CD4-positive, alpha-beta T cell (primary cell): ENCODE measurements around the gene SNAI3. TPM values are rescaled to one million over a fixed set of nuclear protein-coding genes. Genes with fewer than 3 reads are reported as not detected.
A peak's percentile ranks its signal among the peaks of the same experiment; 100 is the strongest.

ENCODE experiments used
- ATAC-seq: fragments of 200-7000 bp; cut with Tn5 transposase; one replicate; pipeline ENCODE4 v1.10.0; 2022; ENCODE audit warnings: mild to moderate bottlenecking; ENCODE audit not compliant: poor library complexity
- CTCF ChIA-PET: fragments of 350-600 bp; sonication (Branson Sonifier 250); formaldehyde crosslinking; loops from one replicate; lab custom pipeline; 2021; ENCODE audit warnings: antibody characterized with exemption, inconsistent platforms; lab: Charles Lee
- POLR2A ChIA-PET: fragments of 350-600 bp; sonication (Branson Sonifier 250); formaldehyde crosslinking; loops from one replicate; lab custom pipeline; 2021; ENCODE audit warnings: antibody characterized with exemption, inconsistent platforms; lab: Charles Lee
- DNase-seq, 14 experiments: peaks; one replicate each; pipeline ENCODE4 v3.0.0-alpha.2; 2013 to 2020; ENCODE audit warnings: mixed read lengths in 2 of 14
- H3K27ac ChIP-seq, 2 donors: one replicate each; pipeline versions ENCODE4 v1.5.1 to v1.7.0; 2013; ENCODE audit warnings: low read length in 2 of 2, low read depth in 1 of 2, mild to moderate bottlenecking in 1 of 2
- H3K27me3 ChIP-seq, 2 experiments: 1 replicate in 1 of 2; 2 replicates in 1 of 2; pipeline versions ENCODE4 v1.6.1 to v1.7.0; 2013; ENCODE audit warnings: low read length in 2 of 2, control low read depth in 1 of 2, mild to moderate bottlenecking in 1 of 2, moderate library complexity in 1 of 2; ENCODE audit not compliant: insufficient read depth in 2 of 2, control insufficient read depth in 1 of 2
- H3K36me3 ChIP-seq: one replicate; pipeline ENCODE4 v1.6.1; 2013; ENCODE audit warnings: low read length, control low read depth; ENCODE audit not compliant: insufficient read depth
- H3K4me1 ChIP-seq: one replicate; pipeline ENCODE4 v1.6.1; 2013; ENCODE audit warnings: low read length, control low read depth; ENCODE audit not compliant: insufficient read depth
- H3K4me3 ChIP-seq: one replicate; pipeline ENCODE4 v1.5.1; 2013; ENCODE audit warnings: mild to moderate bottlenecking, low read length, moderate library complexity
- H3K9me3 ChIP-seq, 2 experiments: 1 replicate in 1 of 2; 2 replicates in 1 of 2; pipeline versions ENCODE4 v1.6.1 to v1.7.0; 2013; ENCODE audit warnings: low read length in 2 of 2, mild to moderate bottlenecking in 2 of 2, control low read depth in 1 of 2, moderate library complexity in 1 of 2; ENCODE audit not compliant: control insufficient read depth in 1 of 2, insufficient read depth in 1 of 2
- H3K27ac Mint-ChIP-seq: one replicate; pipeline ENCODE4 v1.8.0; 2020; ENCODE audit warnings: mixed read lengths
- H3K27me3 Mint-ChIP-seq: one replicate; pipeline ENCODE4 v1.8.0; 2021; ENCODE audit warnings: mixed read lengths
- H3K36me3 Mint-ChIP-seq: one replicate; pipeline ENCODE4 v1.8.0; 2021; ENCODE audit warnings: low read depth, mixed read lengths
- H3K4me1 Mint-ChIP-seq: one replicate; pipeline ENCODE4 v1.8.0; 2021; ENCODE audit warnings: low read depth, mixed read lengths
- H3K4me3 Mint-ChIP-seq: one replicate; pipeline ENCODE4 v1.8.0; 2020; ENCODE audit warnings: mild to moderate bottlenecking, mixed read lengths
- H3K9me3 Mint-ChIP-seq: one replicate; pipeline ENCODE4 v1.8.0; 2020; ENCODE audit warnings: mixed read lengths
- intact Hi-C, 2 experiments: fragments of 100-400 bp; cut with DNase I in 1 of 2; cut with micrococcal nuclease in 1 of 2; formaldehyde crosslinking; loops; one replicate each; pipeline versions ENCODE4 v1.15.1 to v1.9.0; 2023 to 2025; cut with DNase I, micrococcal nuclease
- total RNA-seq, 174 experiments: library from RNA in 2 of 174; stranded (reverse) in 2 of 174; gene quantifications; one replicate each; pipeline ENCODE4 v1.2.3 and lab custom pipeline; 2021 to 2026
- TF ChIP-seq, protein P1 (sequence below): fragments of 200-600 bp; IDR thresholded peaks from one replicate; pipeline ENCODE4 v1.8.0; 2022; ENCODE audit warnings: antibody characterized with exemption, mild to moderate bottlenecking

The SNAI3 gene
- total RNA-seq, 2 experiments from 2014 or later: 3.0 to 3.5 TPM

DNA sequence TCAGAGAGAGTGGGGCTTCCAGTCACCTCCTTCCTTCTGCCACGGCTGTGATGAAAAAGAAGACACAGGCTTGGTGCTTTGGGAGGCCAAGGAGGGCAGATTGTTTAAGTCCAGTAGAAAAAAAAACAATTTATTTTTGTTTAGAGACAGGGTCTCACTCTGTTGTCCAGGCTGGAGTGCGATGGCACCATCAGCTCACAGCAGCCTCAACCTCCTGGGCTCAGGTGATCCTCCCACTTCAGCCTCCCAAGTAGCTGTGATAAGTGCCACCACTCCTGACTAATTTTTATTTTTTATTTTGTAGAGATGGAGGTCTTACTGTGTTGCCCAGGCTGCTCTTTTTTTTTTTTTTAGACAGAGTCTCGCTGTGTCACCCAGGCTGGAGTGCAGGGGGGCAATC is 20.7 kb downstream of the SNAI3 start:
- Mint-ChIP-seq H3K36me3 (peaks cover 6% of the 10 kb centered on the region), H3K4me1 (peaks cover 17% of the 10 kb centered on the region), H3K4me3 (no peak overlapping the region), H3K27me3 (no peaks in the 10 kb centered on the region), H3K9me3 (no peaks in the 10 kb centered on the region), H3K27ac (peak overlapping the region; percentile 61)
- H3K9me3 ChIP-seq: no peaks in the 10 kb centered on the region
- POLR2A ChIA-PET: interaction anchor here (1.1 kb wide), 1 partner anchor 96 kb away, joined by 3 read pairs; no protein-coding TSS in a partner anchor
- no peak overlapping the region for H3K27ac ChIP-seq
- intact Hi-C loops: loop anchor here in 1 of 2 experiments (2.0 kb wide), 1 partner anchor 19 kb away; no protein-coding TSS in a partner anchor
- no peaks in the 10 kb centered on the region for H3K36me3 ChIP-seq
- peaks cover 19% of the 10 kb centered on the region for H3K4me1 ChIP-seq
- no peaks in the 10 kb centered on the region for H3K27me3 ChIP-seq
- CTCF ChIA-PET: no interaction called here
- no peak for ATAC-seq
- TF ChIP-seq, protein P1, sequence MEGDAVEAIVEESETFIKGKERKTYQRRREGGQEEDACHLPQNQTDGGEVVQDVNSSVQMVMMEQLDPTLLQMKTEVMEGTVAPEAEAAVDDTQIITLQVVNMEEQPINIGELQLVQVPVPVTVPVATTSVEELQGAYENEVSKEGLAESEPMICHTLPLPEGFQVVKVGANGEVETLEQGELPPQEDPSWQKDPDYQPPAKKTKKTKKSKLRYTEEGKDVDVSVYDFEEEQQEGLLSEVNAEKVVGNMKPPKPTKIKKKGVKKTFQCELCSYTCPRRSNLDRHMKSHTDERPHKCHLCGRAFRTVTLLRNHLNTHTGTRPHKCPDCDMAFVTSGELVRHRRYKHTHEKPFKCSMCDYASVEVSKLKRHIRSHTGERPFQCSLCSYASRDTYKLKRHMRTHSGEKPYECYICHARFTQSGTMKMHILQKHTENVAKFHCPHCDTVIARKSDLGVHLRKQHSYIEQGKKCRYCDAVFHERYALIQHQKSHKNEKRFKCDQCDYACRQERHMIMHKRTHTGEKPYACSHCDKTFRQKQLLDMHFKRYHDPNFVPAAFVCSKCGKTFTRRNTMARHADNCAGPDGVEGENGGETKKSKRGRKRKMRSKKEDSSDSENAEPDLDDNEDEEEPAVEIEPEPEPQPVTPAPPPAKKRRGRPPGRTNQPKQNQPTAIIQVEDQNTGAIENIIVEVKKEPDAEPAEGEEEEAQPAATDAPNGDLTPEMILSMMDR: no peak
- DNase-seq: no peak
- no peak overlapping the region for H3K4me3 ChIP-seq

DNA sequence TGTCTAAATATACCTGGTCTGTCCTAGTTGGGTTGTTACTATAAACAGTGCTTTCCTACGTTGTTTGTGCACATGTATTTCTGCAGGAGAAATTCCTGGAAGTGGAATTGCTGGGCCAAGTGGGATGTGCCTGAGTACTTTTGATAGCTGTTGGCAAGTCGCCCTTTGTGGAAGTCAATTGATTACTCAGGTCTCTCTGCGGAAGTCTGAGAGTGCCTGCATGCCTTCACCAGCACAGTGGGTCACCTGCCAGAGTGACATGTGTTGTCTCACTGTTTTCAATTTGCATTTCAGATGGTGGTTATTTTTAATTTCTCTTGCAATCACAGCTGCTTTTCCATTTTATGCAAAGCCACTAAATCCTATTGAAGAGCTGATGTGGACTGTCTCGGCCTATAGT is 21.2 kb downstream of the SNAI3 start:
- POLR2A ChIA-PET: interaction anchor here (1.1 kb wide), 1 partner anchor 95 kb away, joined by 3 read pairs; no protein-coding TSS in a partner anchor
- intact Hi-C loops: loop anchor here in 1 of 2 experiments (2.0 kb wide), 1 partner anchor 20 kb away; no protein-coding TSS in a partner anchor
- peaks cover 6% of the 10 kb centered on the region for H3K36me3 Mint-ChIP-seq

DNA sequence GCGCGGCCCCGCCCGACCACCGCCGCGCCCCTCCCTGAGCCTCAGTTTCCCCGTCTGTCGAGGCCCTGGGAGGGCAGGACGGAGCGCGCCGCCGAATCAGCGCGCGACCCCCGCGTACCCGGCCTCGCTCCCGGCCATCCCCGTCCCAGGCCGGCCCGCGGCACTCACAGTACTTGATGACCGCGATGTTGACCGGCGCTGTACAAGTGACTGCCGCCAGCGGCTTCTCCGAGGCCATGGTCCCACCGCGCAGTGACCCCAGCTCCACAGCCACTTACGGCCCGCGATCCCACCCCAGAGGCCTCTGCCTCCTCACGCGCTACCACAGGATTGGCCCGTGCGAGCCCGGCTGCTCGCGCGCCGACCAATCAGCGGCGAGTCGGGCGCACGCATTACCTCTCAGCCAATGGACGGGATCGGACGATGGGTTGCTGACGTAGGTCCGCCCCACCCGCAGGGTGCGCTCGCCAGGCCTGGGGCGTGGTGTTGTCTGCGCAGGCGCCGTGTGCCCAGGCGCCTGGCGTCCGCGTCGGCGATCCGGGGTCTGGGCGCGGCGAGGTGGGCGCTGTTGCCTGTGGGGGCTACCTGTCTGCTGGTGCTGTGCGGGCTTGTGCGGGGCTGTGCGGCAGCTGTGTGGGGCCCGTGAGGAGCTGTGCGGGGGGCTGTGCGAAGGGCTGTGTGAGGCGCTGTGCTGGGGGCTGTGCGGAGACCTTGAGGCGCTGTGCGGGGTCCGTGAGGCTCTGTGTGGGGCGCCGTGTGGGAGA is 23.3 kb downstream of the SNAI3 start, which contains the start of gene MVD:
MVD (minus strand) TSS at position 249 of the 764 bp plus-strand sequence; CDS start at position 238, 11 bp downstream.
- H3K4me1 Mint-ChIP-seq: peaks cover 17% of the 10 kb centered on the region
- H3K9me3 ChIP-seq: no peaks in the 10 kb centered on the region
- peak within 1 kb of the TSS; percentile 91 for H3K27ac Mint-ChIP-seq
- peak within 1 kb of the TSS; percentile 84 for H3K4me3 ChIP-seq
- intact Hi-C loops: loop anchor here (1.0 kb wide), 4 partner anchors 12 to 93 kb away; partner anchors contain the start of genes CYBA (in 1 of the 2), SNAI3 (in 1 of the 2) and ZC3H18 (in 1 of the 2)
- DNase-seq (peak; percentile 87 to 98 (median 94)), ATAC-seq (peak; percentile 97)
- H3K36me3 Mint-ChIP-seq: peaks cover 6% of the 10 kb centered on the region
- peak within 1 kb of the TSS; percentile 94 for H3K4me3 Mint-ChIP-seq
- CTCF ChIA-PET: interaction anchor here (1.6 to 3.2 kb wide), 2 partner anchors 17 to 22 kb away, joined by 4 to 18 read pairs; no protein-coding TSS in a partner anchor
- H3K9me3 Mint-ChIP-seq: no peaks in the 10 kb centered on the region
- H3K27me3 ChIP-seq: no peaks in the 10 kb centered on the region
- peaks cover 19% of the 10 kb centered on the region for H3K4me1 ChIP-seq
- H3K27ac ChIP-seq: peak within 1 kb of the TSS; percentile 58 to 69
- POLR2A ChIA-PET: interaction anchor here (0.9 to 2.6 kb wide), 13 partner anchors 9 to 195 kb away, joined by 3 to 10 read pairs (median 5); partner anchors contain the start of gene ZC3H18
- no peaks in the 10 kb centered on the region for H3K36me3 ChIP-seq
- no peaks in the 10 kb centered on the region for H3K27me3 Mint-ChIP-seq
- TF ChIP-seq, protein P1: no peak

More for the DNA sequence above, 21.2 kb downstream of the SNAI3 start:
- H3K27ac Mint-ChIP-seq: peak overlapping the region; percentile 61
- DNase-seq (no peak), ATAC-seq (no peak)
- no peaks in the 10 kb centered on the region for H3K27me3 Mint-ChIP-seq
- peaks cover 17% of the 10 kb centered on the region for H3K4me1 Mint-ChIP-seq
- no peak overlapping the region for H3K4me3 ChIP-seq
- H3K9me3 Mint-ChIP-seq: no peaks in the 10 kb centered on the region
- peaks cover 19% of the 10 kb centered on the region for H3K4me1 ChIP-seq
- TF ChIP-seq, protein P1: no peak
- CTCF ChIA-PET: interaction anchor here (1.1 to 3.2 kb wide), 2 partner anchors 20 to 33 kb away, joined by 9 to 18 read pairs; no protein-coding TSS in a partner anchor
- H3K4me3 Mint-ChIP-seq: peak overlapping the region; percentile 58
- no peaks in the 10 kb centered on the region for H3K27me3 ChIP-seq
- H3K9me3 ChIP-seq: no peaks in the 10 kb centered on the region
- no peaks in the 10 kb centered on the region for H3K36me3 ChIP-seq
- H3K27ac ChIP-seq: no peak overlapping the region
